T follicular helper cell (primary cell): Measurements from ENCODE around the gene SMNDC1.
"Not testable (repeated sequence)": the region's sequence is repeated elsewhere in the genome, so short reads cannot be mapped to it uniquely, and the experiment has no call there.

Source experiments
- DNase-seq: peaks from one replicate; pipeline ENCODE4 v3.0.0-alpha.2; 2020; ENCODE audit warnings: low read depth

SMNDC1 gene

DNA sequence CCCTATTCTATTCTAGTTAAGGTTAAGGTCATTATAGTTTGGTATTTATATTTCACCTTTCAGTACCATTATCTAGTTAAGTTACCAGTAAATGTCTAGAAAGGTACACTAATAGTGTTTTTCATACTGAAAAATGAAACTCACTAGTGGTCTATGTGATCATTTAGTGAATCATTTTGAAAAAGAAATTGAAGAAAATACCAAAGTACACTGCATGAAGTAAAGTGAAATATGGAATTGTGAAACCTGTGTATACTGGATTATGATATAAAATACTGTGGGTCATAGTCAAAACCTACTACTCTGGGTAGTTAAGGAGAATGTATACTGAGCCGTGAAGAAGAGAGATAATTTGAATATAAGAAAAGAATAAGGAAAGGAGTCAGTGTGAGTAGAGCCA is 53.3 kb downstream of the SMNDC1 start:
- not testable (repeated sequence) for DNase-seq

DNA sequence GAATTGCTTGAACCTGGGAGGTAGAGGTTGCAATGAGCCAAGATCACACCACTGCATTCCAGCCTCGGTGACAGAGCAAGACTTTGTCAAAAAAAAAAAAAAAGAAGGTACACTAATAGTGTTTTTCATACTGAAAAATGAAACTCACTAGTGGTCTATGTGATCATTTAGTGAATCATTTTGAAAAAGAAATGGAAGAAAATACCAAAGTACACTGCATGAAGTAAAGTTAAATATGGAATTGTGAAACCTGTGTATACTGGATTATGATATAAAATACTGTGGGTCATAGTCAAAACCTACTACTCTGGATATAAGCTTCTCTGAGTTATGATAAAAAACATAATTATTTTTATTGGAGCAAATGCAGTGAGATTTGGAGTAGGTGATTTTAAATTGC is 55.2 kb downstream of the SMNDC1 start:
- not testable (repeated sequence) for DNase-seq

DNA sequence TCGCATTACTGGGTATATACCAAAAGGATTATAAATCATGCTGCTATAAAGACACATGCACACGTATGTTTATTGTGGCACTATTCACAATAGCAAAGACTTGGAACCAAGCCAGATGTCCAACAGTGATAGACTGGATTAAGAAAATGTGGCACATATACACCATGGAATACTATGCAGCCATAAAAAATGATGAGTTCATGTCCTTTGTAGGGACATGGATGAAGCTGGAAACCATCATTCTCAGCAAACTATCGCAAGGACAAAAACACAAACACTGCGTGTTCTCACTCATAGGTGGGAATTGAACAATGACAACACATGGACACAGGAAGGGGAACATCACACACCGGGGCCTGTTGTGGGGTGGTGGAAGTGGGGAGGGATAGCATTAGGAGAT is 56.9 kb downstream of the SMNDC1 start:
- not testable (repeated sequence) for DNase-seq

DNA sequence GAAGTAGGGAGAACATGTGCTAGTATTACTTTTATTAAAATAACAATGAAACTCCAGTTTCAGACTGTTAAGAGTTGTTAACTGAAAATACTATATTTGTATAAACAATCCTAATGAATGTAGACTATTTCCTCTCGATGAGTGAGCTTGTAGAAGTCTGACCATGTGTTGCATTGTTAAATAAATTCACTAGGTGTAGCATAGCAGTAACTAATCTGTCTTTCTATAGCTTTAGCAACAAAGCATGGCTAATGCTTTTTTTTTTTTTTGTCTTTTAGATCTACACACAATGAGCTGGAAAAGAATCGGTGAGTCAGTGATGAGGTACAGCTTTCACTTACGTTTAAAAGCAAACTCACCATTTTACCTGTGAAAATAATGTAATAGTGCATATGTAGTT is 60.2 kb downstream of the SMNDC1 start:
- DNase-seq = no peak

- no peak for DNase-seq
Measured at GRCh38 chr10:110242511-110242910, 62.2 kb downstream of the SMNDC1 start.

DNA sequence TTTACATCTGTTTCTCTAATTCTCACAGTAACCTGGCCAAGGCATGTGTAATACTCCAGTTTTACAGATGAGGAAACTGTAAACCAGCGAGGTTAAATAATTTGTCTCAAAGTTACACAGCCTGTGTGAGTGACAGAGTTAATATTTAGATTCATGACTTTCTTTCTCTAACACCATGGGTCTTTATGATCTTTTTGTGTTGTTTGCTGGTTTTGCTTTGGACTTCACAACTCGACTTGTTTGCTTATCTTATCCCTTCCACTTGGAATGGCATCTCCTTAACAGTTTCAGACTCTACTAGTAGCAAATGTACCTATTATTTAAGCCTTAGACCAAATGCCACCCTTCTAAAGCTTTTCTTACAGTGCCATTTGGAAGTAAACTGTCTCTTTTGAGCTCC is 62.9 kb downstream of the SMNDC1 start:
- DNase-seq = no peak

GRCh38 chr10:110241407-110241806 is 63.3 kb downstream of the SMNDC1 start:
- DNase-seq = no peak
